HG02798 (cell line): Measurements from ENCODE around the gene ZNF10.

Source experiments
- ATAC-seq: cut with Tn5 transposase; IDR thresholded peaks from one replicate; pipeline ENCODE4 v1.9.1; 2021; ENCODE audit warnings: mild to moderate bottlenecking; ENCODE audit not compliant: unreplicated experiment, poor library complexity

Gene ZNF10

DNA sequence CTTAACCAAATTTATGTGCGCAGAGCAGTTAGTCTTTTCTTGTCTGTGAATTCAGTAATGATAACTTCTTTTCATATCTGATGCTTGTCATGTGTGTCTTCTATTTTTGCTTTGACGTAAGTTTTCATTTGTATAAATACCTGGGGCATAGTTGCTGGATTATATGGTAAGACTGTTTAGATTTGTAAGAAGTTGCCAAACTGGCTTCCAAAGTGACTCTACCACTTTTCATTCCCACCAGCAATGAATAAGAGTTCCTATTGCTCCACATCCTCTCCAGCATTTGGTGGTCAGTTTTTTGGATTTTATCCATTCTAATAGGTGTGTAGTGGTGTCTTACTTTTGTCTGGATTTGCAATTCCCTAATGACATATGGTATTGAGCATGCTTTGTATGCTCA is 59.7 kb downstream of the ZNF10 start:
- ATAC-seq: no peak

DNA sequence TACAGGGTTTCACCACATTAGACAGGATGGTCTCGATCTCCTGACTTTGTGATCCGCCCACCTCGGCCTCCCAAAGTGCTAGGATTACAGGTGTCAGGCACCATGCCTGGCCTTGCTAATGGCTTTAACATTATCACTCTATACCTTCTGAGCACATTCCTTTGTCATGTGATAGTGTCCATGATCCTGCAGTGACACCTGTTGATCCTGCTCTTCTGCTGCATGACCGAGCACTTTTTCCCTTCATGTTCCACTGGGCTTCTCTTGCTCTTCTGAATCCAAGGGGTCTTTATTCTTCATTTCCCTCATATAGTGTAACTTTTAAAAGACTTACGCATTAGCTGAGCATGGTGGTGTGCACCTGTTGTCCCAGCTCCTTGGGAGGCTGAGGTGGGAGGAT is 62.4 kb downstream of the ZNF10 start:
- ATAC-seq: no peak

DNA sequence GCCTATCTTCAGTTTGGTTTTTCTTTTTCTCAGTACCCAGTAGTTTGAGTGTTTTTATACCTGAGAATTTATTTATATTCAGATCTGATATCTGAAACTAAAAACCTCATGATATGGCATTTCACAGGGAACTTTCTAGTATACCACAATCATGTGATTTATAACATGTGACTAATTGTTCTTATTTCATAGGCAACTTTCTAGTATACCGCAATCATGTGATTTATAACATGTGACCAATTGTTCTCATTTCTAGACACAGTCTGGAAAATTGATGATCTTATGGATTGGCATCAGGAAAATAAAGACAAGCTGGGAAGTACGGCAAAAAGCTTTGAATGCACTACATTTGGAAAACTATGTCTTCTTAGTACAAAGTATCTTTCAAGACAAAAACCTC is 71.5 kb downstream of the ZNF10 start:
- ATAC-seq: no peak

DNA sequence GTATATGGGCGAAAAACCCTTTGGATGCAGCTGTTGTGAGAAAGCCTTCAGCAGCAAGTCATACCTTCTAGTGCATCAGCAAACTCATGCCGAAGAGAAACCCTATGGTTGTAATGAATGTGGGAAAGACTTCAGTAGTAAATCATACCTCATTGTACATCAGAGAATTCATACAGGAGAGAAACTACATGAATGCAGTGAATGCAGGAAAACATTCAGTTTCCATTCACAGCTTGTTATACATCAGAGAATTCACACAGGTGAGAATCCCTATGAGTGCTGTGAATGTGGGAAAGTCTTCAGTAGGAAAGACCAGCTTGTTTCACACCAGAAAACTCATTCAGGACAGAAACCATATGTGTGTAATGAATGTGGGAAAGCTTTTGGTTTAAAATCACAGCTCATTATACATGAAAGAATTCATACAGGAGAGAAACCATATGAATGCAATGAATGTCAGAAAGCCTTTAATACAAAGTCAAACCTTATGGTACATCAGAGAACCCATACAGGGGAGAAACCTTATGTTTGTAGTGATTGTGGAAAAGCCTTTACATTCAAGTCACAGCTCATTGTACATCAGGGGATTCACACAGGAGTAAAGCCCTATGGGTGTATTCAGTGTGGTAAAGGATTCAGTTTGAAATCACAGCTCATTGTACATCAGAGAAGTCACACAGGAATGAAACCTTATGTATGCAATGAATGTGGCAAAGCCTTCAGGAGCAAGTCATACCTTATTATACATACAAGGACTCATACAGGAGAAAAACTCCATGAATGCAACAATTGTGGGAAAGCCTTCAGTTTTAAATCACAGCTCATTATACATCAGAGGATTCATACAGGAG is 72.3 kb downstream of the ZNF10 start:
- ATAC-seq: no peak

DNA sequence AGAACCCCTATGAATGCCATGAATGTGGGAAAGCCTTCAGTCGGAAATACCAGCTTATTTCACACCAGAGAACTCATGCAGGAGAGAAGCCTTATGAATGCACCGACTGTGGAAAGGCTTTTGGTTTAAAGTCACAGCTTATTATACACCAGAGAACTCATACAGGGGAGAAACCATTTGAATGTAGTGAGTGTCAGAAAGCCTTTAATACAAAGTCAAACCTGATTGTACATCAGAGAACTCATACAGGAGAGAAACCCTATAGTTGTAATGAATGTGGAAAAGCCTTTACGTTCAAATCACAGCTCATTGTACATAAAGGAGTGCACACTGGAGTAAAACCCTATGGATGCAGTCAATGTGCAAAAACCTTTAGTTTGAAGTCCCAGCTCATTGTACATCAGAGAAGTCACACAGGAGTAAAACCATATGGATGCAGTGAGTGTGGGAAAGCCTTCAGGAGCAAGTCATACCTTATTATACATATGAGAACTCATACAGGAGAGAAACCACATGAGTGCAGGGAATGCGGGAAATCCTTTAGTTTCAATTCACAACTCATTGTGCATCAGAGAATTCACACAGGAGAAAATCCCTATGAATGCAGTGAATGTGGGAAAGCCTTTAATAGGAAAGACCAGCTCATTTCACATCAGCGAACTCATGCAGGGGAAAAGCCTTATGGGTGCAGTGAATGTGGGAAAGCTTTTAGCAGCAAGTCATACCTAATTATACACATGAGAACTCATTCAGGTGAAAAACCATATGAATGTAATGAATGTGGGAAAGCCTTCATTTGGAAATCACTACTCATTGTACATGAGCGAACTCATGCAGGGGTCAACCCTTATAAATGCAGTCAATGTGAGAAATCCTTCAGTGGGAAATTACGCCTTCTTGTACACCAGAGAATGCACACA is 73.2 kb downstream of the ZNF10 start:
- ATAC-seq: no peak

DNA sequence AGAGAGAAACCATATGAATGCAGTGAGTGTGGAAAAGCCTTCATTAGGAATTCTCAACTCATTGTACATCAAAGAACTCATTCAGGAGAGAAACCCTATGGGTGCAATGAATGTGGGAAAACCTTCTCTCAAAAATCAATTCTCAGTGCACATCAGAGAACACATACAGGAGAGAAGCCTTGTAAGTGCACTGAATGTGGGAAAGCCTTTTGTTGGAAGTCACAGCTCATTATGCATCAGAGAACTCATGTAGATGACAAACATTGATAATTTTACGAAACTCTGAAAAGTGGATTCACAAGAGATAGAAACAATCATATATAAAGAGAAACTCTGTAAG is 73.8 kb downstream of the ZNF10 start:
- no peak for ATAC-seq

DNA sequence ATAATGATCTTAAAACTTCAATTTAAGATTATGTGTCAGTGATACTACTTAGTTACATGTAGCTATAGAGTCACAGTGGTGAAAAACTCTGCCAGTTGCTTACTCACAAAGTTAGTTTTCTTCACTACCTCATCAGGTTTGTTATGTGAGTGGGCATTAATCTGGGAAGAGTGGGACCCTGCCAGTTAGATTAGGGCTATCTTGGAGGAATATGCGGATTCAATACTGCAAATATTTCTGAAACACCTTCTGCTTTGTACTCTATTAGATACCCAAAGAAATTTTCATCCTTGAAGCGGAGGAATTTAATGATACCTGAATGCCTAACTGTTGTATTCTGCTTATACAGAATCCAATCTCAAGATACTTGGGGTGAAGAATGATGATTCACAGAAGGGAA is 76.0 kb downstream of the ZNF10 start:
- no peak for ATAC-seq
